ENCODE data around the gene GPR156.
A peak's percentile ranks its signal among the peaks of the same experiment; 100 is the strongest.
"Not testable (repeated sequence)": the region's sequence is repeated elsewhere in the genome, so short reads cannot be mapped to it uniquely, and the experiment has no call there.

The GPR156 gene

DNA sequence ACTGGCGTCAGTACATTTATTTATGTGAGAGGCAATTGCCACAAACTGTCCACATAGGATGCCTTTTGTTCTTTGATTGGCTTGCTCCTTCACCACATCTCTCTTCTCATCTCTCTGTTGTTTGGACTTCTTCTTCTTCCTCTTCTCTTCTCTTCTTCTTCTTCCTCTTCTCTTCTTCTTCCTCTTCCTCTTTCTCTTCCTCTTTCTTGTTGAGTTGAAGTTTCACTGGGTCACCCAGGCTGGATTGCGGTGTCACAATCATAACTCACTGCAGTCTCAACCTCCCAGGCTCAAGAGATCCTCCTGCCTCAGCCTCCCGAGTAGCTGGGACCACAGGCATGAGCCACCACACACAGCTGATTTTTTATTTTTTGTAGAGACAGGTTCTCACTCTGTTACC, 123.1 kb downstream of the GPR156 start:
- DNase-seq (ENCODE audit: low spot score), result no peak

DNA sequence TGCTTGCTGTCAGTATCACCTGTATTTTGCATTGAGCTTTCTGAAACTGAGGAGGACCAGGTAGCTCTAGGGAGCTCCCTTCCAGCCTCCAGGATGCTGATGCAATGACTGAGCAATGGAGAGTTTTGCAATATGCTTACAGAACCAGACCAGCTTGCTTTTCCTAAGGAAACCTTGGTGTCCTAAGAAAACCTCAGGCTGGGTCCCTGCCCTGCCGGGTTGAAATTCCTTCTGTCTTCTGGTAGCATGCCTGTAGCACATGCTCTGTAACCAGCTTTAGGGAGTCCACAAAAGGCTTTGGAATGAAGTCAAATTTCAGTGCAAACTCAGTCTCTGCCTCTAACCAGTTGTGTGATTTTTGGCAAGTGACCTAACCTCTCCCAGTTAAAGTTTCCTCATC, 125.0 kb downstream of the GPR156 start:
- DNase-seq (ENCODE audit: low spot score), result peak; percentile 95

DNA sequence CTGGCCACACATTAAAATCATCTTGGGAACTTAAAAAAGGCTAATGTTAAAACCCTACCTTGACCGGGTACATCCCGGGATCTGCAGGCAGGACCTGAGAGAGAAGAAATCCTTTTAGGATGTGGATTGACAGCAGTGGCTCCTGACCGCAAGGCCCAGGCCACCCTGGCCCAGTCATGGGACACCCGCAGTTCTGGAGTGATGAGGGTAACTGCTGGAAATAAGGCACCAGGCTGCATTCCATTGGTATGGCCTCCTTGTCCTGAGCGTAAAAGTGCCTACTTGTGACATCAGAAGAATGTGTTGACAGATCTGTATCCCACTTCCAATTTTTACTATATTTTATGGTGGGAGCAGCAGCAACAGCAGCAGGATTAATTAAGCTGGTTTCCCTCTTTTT, 127.3 kb downstream of the GPR156 start:
- DNase-seq (ENCODE audit: low spot score), result no peak

DNA sequence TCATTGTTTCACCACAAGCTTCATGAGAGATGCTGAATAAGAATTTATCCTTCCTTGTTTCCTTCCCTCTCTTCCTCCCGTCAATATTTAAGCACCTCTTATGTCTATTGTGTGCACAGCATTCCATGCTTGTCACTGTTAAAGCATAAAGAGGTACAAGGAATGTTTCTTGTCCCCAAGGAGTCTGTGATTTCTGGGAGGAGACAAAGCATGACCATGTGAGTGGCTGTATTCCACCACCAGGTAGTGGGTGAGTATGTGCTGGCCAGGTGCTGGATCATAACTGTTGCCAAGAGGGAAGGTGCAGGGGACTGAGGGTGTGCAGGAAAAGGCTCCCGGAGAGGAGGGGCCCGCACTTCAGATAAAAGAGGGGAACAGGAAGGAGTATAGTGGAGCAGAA, 127.9 kb downstream of the GPR156 start:
- DNase-seq (ENCODE audit: low spot score), result no peak

DNA sequence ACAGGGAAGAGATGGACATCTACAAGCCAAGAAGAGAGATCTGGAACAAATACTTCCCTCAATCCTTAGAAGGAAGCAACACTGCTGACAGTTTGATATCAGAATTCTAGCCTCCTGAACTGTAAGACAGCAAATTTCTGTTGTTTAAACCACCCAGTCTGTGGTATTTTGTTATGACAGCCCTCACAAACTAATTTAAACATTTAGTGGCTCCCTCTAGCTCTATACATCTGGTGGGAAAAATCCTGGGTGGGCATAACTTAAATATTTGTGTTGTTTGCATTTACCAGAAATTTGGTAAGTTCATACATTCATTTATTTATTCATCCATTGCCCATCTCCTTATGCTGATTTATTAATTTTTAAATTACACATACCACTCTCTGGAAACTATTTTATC, 128.3 kb downstream of the GPR156 start:
- DNase-seq (ENCODE audit: low spot score), result no peak

DNA sequence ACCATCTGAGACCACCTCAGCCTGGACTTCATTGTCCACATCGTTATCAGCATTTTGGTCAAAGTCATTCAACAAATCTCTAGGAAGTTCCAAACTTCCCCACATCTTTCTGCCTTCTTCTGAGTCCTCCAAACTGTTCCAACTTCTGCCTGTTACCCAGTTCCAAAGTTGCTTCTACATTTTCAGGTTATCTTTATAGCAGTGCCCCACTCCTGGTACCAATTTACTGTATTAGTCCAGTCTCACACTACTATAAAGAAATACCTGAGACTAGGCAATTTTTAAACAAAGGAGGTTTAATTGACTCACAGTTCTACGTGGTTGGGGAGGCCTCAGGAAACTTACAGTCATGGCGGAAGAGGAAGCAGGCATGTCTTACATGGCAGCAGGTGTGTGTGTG, 129.3 kb downstream of the GPR156 start:
- not testable (repeated sequence) for DNase-seq (ENCODE audit: low spot score)

DNA sequence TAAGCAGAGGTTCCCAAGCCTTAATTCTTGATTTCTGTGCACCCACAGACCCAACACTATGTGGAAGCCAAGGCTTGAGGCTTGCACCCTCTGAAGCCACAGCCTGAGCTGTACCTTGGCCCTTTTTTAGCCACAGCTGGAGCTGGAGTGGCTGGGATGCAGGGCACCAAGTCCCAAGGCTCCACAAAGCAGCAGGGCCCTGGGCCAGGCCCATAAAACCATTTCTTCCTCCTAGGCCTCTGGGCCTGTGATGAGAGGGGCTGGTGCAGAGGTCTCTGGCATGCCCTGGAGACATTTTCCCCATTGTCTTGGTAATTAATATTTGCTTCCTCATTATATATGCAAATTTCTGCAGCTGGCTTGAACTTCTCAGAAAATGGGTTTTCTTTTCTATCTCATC, 129.9 kb downstream of the GPR156 start:
- DNase-seq (ENCODE audit: low spot score), result no peak

DNA sequence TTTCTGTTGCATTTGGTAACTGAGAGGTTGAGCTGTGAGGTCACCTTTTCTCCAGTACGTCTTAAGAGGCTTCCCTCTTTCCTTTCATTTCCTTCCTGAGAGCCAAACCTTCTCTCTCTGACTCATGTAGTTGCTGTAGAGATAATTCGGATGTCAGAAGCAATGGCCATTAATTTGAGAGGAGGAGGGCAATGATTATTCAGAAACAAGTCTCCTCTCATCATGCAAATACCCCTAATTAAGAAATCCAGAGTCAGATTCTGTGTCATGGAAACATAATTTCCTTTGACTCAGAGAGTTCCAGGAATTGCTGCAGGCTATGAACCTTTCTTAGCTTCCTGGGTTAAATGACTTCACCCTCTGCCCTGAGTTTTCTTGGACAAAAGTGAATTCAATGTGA, 131.7 kb downstream of the GPR156 start:
- DNase-seq (ENCODE audit: low spot score), result peak; percentile 85

DNA sequence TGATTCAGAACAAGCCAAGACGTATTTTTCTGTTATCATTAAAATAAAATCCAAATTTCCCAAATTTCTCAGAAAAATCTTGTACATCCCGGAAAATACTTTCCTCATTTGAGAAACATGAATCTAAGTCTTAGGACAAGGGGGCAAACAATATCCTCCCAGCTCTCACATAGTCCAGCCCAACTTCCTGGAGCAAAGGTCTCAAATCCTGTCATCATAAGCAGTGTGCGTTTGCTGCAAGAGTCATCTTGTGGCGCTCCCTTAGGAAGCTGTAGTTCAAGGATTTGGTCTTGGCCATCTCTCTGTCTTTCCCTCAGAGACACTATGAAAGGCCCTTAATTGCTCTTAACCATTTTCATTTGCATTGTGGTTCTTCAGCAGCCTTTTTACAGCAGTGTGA, 133.2 kb downstream of the GPR156 start:
- no peak for DNase-seq (ENCODE audit: low spot score)

DNA sequence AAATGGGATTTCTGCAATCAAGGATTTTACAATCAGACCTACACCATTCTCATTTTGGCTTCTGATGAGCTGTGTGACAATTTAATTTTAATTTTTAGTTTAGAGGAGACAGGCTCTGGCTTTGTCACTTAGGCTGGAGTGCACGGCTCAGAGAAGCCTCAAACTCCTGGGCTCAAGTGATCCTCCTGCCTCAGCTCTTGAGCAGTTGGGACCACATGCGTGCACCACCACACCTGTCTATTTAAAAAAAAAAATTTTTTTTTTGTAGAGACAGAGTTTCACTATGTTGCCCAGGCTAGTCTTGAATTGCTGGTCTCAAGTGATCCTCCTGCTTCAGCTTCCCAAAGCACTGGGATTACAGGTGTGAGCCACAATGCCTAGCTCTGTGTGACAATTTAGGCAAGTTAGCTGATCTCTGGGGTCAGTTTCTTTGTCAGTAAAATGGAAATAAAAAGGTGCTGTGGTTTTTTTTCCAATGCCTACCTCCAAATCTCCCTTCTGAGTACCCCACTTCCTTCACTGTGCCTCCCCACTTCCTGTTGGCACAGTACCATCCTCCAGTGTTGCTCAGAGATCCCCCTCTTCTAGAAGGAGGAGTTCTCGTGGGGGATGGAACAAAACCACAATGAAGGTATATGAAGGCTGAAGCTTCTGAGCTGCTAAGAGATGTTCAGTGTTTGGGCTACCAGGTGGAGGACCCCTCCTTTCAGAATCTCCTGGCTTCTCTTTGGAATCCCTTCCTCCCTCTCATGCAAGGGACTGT, 136.7 kb downstream of the GPR156 start:
- no peak for DNase-seq (ENCODE audit: low spot score)

DNA sequence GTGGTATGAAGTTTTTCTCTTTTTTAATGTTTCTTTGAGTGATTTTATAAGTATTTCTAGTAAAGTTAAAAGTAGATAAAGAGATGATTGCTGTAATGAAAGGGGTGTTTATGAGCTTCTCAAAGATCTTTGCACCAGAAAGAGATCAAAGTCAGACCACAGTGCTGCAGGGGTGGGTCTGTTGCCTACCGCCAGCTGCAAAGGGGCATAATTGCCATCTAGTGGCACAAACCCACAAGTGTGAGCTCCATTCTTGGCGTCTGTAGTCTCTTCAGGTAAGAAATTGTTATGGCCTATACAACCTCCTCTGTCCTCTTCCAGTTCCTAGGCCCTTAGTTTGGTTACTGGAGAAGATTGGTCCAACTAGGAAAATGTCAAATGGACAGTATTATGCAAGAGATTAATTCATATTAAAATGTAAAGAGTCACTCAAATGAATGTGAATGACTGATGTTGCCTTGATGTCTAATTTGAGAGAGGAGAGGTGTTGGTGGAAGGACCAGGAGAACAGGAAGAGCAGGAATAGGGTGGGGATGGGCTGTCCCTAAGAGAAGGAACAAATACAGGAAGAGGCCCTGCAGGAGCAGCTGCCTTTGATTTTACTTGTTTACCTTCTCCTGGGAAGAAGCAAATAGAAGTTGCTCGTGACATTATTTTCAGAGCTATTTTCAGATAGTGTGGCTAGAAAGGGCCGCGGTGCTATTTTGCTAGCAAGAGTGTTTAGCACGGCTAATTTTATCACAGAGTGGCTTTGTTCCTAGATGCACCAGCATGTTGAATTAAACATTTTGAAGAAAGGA, 137.8 kb downstream of the GPR156 start:
- no peak for DNase-seq (ENCODE audit: low spot score)

DNA sequence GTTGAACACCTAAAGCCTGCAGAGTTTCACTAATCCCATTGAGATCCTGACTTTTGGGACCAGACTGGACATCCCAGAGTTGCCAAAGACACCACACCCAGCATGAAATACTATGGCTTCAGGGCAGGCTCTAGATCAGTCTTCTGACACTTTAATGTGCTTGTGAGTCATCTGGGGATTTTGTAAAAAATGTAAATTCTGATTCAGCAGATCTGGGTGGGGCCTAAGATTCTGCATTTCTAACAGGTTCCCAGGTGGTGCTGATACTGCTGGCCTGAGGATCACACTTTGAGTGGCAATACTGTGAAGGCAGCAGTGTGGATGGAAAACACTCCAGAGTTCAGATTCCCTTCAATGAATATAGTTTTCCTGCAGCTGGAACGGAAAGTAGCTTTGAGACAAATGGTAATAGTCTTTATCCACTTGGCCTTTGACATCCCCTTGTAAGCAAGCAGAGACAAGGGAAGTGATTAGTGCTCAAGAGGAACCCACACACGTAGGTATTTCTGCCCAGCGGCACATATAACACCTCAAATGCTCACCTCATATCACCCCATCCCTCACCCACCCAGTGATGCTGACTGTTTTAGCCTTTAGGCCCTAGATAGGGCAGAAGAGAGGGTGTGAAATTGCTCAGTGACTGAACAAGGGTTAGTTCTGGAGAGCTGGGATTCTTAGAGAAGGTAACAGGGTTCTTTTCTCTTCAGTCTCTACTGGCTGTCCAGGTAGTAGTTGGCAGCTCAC, 139.3 kb downstream of the GPR156 start:
- peak; percentile 83 for DNase-seq (ENCODE audit: low spot score)

DNA sequence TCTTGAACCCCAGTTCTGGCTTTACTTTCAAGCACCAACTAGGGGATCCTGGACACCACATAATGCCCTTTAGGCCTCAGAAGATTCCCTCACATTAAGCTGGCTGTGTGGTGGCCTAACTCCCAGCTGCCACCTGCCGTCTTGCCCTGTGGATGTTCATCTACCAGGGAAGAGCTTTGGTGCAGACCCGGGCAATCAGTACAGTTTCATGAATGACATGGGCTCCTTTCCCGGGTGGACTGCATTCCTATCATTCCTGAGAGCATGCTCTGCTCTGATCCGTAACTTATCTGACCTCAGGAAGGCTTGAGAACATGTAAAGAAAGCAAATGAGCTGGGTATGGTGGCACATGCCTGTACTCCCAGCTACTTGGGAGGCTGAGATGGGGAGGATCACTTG, 140.8 kb downstream of the GPR156 start:
- peak; percentile 61 for DNase-seq (ENCODE audit: low spot score)

DNA sequence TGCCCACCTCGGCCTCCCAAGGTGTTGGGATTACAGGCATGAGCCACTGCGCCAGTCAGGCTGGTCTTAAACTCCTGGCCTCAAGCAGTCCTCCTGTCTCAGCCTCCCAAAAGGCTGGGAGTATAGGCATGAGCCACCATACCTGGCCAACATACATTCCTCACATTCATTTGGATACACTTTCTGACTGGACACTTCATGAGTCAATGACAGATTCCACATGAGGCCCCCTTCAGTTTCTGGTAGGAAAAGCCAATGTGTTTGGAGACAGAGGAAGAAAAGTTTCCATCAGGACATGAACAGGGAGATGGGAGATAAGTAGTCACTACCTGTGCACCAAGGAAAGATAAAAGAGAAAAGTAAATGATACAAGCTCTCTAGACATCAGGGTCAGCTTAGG, 141.3 kb downstream of the GPR156 start:
- DNase-seq (ENCODE audit: low spot score), result no peak

DNA sequence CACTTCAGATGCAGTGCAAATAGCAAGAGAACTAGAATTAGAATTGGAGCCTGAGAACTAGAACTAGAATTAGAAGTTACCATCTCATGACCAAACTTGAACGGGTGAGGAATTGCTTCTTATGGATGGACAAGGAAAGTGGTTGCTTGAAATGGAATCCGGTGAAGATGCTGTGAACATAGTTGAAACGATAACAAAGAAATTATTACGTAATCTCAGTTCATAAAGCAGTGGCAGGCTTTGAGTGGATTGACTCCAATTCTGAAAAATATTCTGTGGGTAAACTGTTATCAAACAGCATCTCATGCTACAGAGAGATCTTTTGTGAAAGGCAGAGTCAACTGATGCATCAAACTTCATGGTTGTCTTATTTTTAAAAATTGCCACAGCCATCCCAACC, 142.8 kb downstream of the GPR156 start:
- no peak for DNase-seq (ENCODE audit: low spot score)

DNA sequence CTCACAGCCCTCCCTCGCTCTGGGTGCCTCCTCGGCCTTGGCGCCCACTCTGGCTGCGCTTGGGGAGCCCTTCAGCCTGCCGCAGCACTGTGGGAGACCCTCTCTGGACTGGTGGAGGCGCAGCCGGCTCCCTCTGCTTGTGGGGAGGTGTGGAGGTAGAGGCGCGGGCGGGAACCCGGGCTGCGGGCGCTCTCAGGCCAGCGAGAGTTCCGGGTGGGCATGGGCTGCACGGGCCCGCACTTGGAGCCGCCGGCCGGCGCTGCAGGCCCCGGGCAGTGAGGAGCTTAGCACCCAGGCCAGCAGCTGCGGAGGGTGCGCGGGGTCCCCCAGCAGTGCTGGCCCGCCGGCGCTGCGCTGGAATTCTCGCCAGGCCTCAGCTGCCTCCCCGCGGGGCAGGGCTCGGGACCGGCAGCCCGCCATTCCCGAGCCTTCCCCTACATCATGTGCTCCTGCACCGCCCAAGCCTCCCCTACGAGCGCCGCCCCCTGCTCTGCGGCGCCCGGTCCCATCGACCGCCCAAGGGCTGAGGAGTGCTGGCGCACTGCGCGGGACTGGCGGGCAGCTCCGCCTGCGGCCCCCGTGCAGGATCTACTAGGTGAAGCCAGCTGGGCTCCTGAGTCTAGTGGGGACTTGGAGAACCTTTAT, 144.8 kb downstream of the GPR156 start:
- DNase-seq (ENCODE audit: low spot score), result no peak

DNA sequence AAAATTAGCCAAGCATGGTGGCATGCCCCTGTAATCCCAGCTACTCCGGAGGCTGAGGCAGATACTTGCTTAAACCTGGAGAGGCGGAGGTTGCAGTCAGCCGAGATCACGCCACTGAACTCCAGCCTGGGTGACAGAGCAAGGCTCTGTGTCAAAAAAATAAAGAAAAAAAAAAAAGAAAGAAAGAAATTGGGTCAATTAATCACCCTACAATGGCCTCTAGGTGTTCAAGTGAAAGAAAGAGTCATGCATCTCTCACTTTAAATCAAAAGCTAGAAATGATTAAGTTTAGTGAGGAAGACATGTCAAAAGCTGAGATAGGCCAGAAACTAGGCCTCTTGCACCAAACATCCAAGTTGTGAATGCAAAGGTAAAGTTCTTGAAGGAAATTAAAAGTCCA, 145.9 kb downstream of the GPR156 start:
- no peak for DNase-seq (ENCODE audit: low spot score)

DNA sequence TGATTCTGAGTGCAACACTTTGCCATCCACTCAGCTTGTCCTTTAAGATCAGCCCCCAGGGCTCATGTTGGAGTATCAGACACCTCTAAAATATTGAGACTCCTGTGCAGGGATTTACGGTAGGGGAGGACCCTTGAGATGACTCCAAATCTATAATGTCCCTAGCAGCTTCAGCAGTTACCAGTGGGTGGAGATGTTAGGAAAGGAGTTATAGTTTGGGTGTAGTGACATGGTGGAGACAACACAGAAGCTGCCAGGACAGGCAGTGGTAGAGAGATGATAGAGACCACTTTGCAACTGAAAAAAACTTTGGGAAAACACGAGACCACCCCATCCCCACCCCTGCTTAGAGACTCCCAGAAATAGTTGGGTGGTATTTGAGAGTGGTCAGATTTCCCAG, 147.5 kb downstream of the GPR156 start:
- no peak for DNase-seq (ENCODE audit: low spot score)

DNA sequence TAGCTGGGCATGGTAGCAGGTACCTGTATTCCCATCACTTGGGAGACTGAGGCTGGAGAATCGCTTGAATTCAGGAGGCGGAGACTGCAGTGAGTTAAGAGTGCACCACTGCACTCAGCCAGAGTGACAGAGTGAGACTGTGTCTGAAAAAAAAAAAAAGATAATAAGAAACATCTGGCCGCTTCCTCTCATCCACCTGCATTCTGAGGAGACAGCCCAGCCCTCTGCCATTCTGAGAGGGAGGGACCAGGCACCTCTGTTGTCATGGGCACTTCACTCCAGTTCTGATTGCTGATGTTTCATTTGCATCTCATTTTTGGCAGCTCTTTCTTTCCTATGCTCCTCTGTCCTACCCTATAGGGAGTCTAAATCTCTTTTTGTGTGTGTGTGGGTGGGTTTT, 154.4 kb downstream of the GPR156 start:
- no peak for DNase-seq (ENCODE audit: low spot score)

DNA sequence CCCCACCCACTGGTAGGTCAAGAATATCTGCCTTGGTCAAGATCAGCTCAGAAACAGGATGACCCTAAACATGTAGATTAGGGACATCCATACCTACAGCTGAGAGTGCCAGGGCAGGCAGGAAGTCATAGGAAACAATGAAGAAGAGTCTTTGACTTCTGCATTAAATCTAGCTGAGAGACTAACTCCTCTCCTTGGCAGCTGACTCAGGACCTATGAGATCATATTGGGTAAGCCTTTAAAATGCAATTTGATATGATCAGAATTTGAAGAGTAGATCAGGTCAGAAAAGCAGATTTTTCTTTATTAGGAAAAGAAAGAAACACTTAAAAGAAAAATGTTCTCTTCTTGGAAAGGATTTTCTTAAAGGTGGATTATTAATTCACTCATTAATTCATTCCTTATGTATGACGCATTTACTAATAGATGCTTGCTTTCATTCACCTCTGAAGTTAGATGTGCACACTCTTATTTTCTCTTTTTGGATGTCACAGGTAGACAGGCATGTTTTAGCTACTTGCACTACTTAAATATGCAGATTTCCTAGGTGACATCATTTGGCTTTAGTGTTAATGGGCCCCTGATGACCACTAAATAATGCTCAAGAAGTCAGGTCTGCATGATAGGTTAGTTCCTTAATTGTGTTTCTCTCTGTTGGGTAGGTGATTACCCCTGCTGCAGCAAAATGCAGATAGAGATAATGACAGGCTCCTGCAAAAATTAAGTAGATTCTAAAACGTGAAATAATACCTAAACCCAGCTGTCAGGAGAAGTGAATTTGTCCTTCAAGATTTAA, 155.1 kb downstream of the GPR156 start:
- DNase-seq (ENCODE audit: low spot score), result peak; percentile 28

DNA sequence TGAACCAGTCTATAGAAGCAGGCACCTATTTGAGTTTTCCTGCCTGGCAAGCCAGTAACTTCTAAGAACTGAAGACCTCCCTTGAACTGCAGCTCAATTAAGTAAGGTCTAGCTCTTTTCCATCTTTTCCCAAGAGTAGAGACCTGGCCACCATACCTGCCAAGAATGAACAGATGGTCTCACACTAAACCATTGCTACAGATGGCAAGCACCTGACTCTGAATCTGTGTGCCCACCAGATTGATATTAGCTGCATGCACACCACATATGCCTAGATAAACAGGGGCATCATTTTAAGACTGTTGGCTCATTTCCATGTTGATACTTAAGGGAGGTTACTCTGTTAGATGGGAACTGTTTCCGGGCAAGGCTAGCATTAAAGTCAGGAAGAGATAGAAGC, 156.0 kb downstream of the GPR156 start:
- DNase-seq (ENCODE audit: low spot score), result no peak

DNA sequence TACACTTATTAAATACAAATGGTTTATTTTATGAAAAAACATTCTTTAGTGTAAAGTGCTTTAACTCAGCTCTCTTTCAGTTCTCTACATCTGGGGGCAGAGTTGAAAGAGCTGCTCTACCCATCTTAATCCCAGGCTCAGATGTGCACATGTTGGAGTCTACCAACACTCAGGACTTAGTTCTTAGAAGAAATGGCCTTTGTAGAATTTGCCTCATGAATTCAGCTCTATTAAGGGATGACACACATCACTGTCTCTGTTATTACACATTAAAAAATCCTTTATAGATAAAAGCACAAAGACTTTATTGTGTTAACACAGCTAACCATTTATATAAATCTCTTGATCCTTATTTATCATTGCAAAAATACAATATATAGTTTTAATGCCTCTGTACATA, 159.0 kb downstream of the GPR156 start:
- DNase-seq (ENCODE audit: low spot score), result no peak

Data from AG08395 (cell line).